Progenitor cell of endocrine pancreas (in vitro differentiated cells): Measurements from ENCODE around the gene CHCHD3. TPM values are rescaled to one million over a fixed set of nuclear protein-coding genes. Genes with fewer than 3 reads are reported as not detected.

ENCODE experiments used
- DNase-seq: peaks from one replicate; pipeline ENCODE4 v3.0.0; 2021; ENCODE audit warnings: low spot score; ENCODE audit not compliant: unreplicated experiment
- H3K27ac Mint-ChIP-seq: 2 replicates; pipeline ENCODE4 v1.8.0; 2021; ENCODE audit warnings: mild to moderate bottlenecking, moderate library complexity, mixed read lengths
- H3K27me3 Mint-ChIP-seq: 2 replicates; pipeline ENCODE4 v1.8.0; 2021; ENCODE audit warnings: mixed read lengths
- H3K36me3 Mint-ChIP-seq: 2 replicates; pipeline ENCODE4 v1.8.0; 2022; ENCODE audit warnings: mixed read lengths; ENCODE audit not compliant: insufficient read depth
- H3K4me1 Mint-ChIP-seq: 2 replicates; pipeline ENCODE4 v1.8.0; 2021; ENCODE audit warnings: low read depth, mixed read lengths
- H3K4me3 Mint-ChIP-seq: 2 replicates; pipeline ENCODE4 v1.8.0; 2021; ENCODE audit warnings: low read depth, mild to moderate bottlenecking, moderate library complexity, mixed read lengths
- H3K9me3 Mint-ChIP-seq: 2 replicates; pipeline ENCODE4 v1.8.0; 2021; ENCODE audit warnings: low read depth, mixed read lengths
- CTCF ChIP-seq: fragments of 200-600 bp; sonication (generic); IDR thresholded peaks from one replicate; pipeline ENCODE4 v1.5.0; 2021; ENCODE audit warnings: antibody characterized with exemption, mild to moderate bottlenecking; ENCODE audit not compliant: unreplicated experiment
- total RNA-seq: library from RNA; stranded (reverse); gene quantifications from 2 replicates; pipeline ENCODE4 v1.2.1, GENCODE V29; 2021

Gene CHCHD3
- total RNA-seq, 1 donor from 2014 or later, result 67.3 TPM

- DNase-seq, result no peak
- Mint-ChIP-seq H3K27me3 (no peaks in the 10 kb centered on the region), H3K27ac (peak overlapping the region; percentile 78), H3K4me3 (no peak overlapping the region), H3K9me3 (no peaks in the 10 kb centered on the region), H3K4me1 (peaks cover 10% of the 10 kb centered on the region), H3K36me3 (peaks cover 3% of the 10 kb centered on the region)
- no peak for TF ChIP-seq CTCF
Measured at GRCh38 chr7:133060004-133060403, 21.9 kb downstream of the CHCHD3 start.

- H3K4me1 Mint-ChIP-seq, result peaks cover 10% of the 10 kb centered on the region
- no peak overlapping the region for H3K27ac Mint-ChIP-seq
Measured at GRCh38 chr7:133059263-133059662, 22.6 kb downstream of the CHCHD3 start.

GRCh38 chr7:133056370-133057238 lies 25.3 kb downstream of the CHCHD3 start:
- peaks cover 3% of the 10 kb centered on the region for H3K36me3 Mint-ChIP-seq
- H3K4me3 Mint-ChIP-seq, result no peak overlapping the region
- DNase-seq, result no peak
- peaks cover 13% of the 10 kb centered on the region for H3K4me1 Mint-ChIP-seq
- H3K27ac Mint-ChIP-seq, result no peak overlapping the region
- no peaks in the 10 kb centered on the region for H3K27me3 Mint-ChIP-seq
- TF ChIP-seq CTCF, result no peak
- no peaks in the 10 kb centered on the region for H3K9me3 Mint-ChIP-seq

More at GRCh38 chr7:133059263-133059662, 22.6 kb downstream of the CHCHD3 start:
- no peaks in the 10 kb centered on the region for H3K9me3 Mint-ChIP-seq
- no peak overlapping the region for H3K4me3 Mint-ChIP-seq
- TF ChIP-seq CTCF, result no peak
- peaks cover 3% of the 10 kb centered on the region for H3K36me3 Mint-ChIP-seq
- DNase-seq, result no peak
- no peaks in the 10 kb centered on the region for H3K27me3 Mint-ChIP-seq

- no peaks in the 10 kb centered on the region for H3K9me3 Mint-ChIP-seq
- no peak for TF ChIP-seq CTCF
- H3K27me3 Mint-ChIP-seq, result no peaks in the 10 kb centered on the region
- no peak for DNase-seq
- no peak overlapping the region for H3K4me3 Mint-ChIP-seq
- no peaks in the 10 kb centered on the region for H3K36me3 Mint-ChIP-seq
- no peak overlapping the region for H3K27ac Mint-ChIP-seq
- H3K4me1 Mint-ChIP-seq, result peaks cover 14% of the 10 kb centered on the region
Measured at GRCh38 chr7:133054162-133054840, 27.6 kb downstream of the CHCHD3 start.

- Mint-ChIP-seq H3K36me3 (no peaks in the 10 kb centered on the region), H3K4me3 (no peak overlapping the region), H3K27ac (no peak overlapping the region), H3K4me1 (peaks cover 15% of the 10 kb centered on the region), H3K27me3 (no peaks in the 10 kb centered on the region), H3K9me3 (no peaks in the 10 kb centered on the region)
- no peak for DNase-seq
- no peak for TF ChIP-seq CTCF
Measured at GRCh38 chr7:133053321-133053891, 28.5 kb downstream of the CHCHD3 start.
